Keratinocyte (primary cell): ENCODE measurements around the gene PCF11. TPM values are rescaled to one million over a fixed set of nuclear protein-coding genes. Genes with fewer than 3 reads are reported as not detected.

Source experiments
- DNase-seq: peaks from one replicate; pipeline ENCODE4 v3.0.0-alpha.2; 2011; ENCODE audit warnings: low read depth, missing footprints, low spot score
- FAIRE-seq: peaks from 2 replicates; lab custom pipeline; 2011; peaks lifted over from hg19 to GRCh38; lab: Jason Lieb, UNC
- H2AFZ ChIP-seq: 2 replicates; pipeline ENCODE4 v1.6.0; 2012; ENCODE audit warnings: low read length, control low read depth, inconsistent platforms; ENCODE audit not compliant: control insufficient read depth
- H3K27ac ChIP-seq: 2 replicates; pipeline ENCODE4 v1.5.1; 2011; ENCODE audit warnings: low read length; ENCODE audit not compliant: control insufficient read depth, insufficient read depth
- H3K27me3 ChIP-seq: 3 replicates; pipeline ENCODE4 v1.6.0; 2011; ENCODE audit warnings: low read length; ENCODE audit not compliant: control insufficient read depth, insufficient read depth; ENCODE audit errors: extremely low read depth
- H3K36me3 ChIP-seq, 2 experiments: 2 replicates in 1 of 2; 3 replicates in 1 of 2; pipeline ENCODE4 v1.5.1; 2011; ENCODE audit warnings: low read length in 2 of 2, mild to moderate bottlenecking in 1 of 2; ENCODE audit not compliant: control insufficient read depth in 2 of 2, insufficient read depth in 2 of 2; ENCODE audit errors: extremely low read depth in 1 of 2
- H3K4me1 ChIP-seq: 3 replicates; pipeline ENCODE4 v1.5.1; 2011; ENCODE audit warnings: low read length; ENCODE audit not compliant: control insufficient read depth, insufficient read depth; ENCODE audit errors: extremely low read depth
- H3K4me2 ChIP-seq: 3 replicates; pipeline ENCODE4 v1.6.0; 2011; ENCODE audit warnings: low read depth, low read length; ENCODE audit not compliant: control insufficient read depth, insufficient read depth; ENCODE audit errors: extremely low read depth
- H3K4me3 ChIP-seq, 3 experiments: fragments of 200-600 bp in 1 of 3; sonication (generic) in 1 of 3; 2 replicates in 2 of 3; 3 replicates in 1 of 3; pipeline ENCODE4 v1.5.1; 2011 to 2016; ENCODE audit warnings: low read length in 3 of 3, mild to moderate bottlenecking in 3 of 3, control low read depth in 2 of 3, inconsistent platforms in 1 of 3, low read depth in 1 of 3, mixed read lengths in 1 of 3, mixed run types in 1 of 3, moderate library complexity in 1 of 3; ENCODE audit not compliant: control insufficient read depth in 2 of 3, insufficient read depth in 2 of 3; ENCODE audit errors: extremely low read depth in 1 of 3
- H3K79me2 ChIP-seq: 2 replicates; pipeline ENCODE4 v1.6.0; 2012; ENCODE audit warnings: low read length; ENCODE audit not compliant: control insufficient read depth, insufficient read depth
- H3K9ac ChIP-seq: 3 replicates; pipeline ENCODE4 v1.6.0; 2011; ENCODE audit warnings: low read length; ENCODE audit not compliant: control insufficient read depth, insufficient read depth; ENCODE audit errors: extremely low read depth
- H3K9me1 ChIP-seq: 3 replicates; pipeline ENCODE4 v1.6.0; 2011; ENCODE audit warnings: low read length; ENCODE audit not compliant: control insufficient read depth, insufficient read depth; ENCODE audit errors: extremely low read depth
- H3K9me3 ChIP-seq: 2 replicates; pipeline ENCODE4 v1.5.1; 2012; ENCODE audit warnings: low read depth, low read length; ENCODE audit not compliant: control insufficient read depth
- H4K20me1 ChIP-seq: 3 replicates; pipeline ENCODE4 v1.6.0; 2011; ENCODE audit warnings: low read length; ENCODE audit not compliant: control insufficient read depth, insufficient read depth; ENCODE audit errors: extremely low read depth
- EZH2 ChIP-seq: IDR thresholded peaks from one replicate; pipeline ENCODE4 v1.6.1; 2012; ENCODE audit warnings: inconsistent platforms, mild to moderate bottlenecking, low read length, moderate library complexity
- dilution Hi-C: fragments of 300-500 bp; cut with MboI; formaldehyde crosslinking; loops from one replicate; pipeline ENCODE4 v1.7.0; 2020; ENCODE audit warnings: low sequenced_read_pairs; ENCODE audit not compliant: extremely low pct_ligation_motif_present
- polyA plus RNA-seq, 5 experiments: library from polyadenylated mRNA; depleted of rRNA in 3 of 5; stranded (reverse) in 3 of 5; stranded (forward) in 1 of 5; unstranded in 1 of 5; fragments of >200 nt; gene quantifications; 1 replicate in 1 of 5; 2 replicates in 3 of 5; 3 replicates in 1 of 5; pipeline versions ENCODE4 v1.2.1 to v1.2.3, GENCODE V29; 2011 to 2012; ENCODE audit warnings: missing spikeins in 2 of 5, low read depth in 1 of 5, low replicate concordance in 1 of 5
- TF ChIP-seq, protein P1 (sequence below), 3 experiments: IDR thresholded peaks in 1 of 3; conservative IDR thresholded peaks in 1 of 3; optimal IDR thresholded peaks in 1 of 3; 2 replicates in 2 of 3; 3 replicates in 1 of 3; pipeline versions ENCODE3 to v1.5.1; 2011; ENCODE audit warnings: low read length in 3 of 3, mild to moderate bottlenecking in 3 of 3, moderate library complexity in 2 of 3, control low read depth in 1 of 3, inconsistent platforms in 1 of 3; ENCODE audit not compliant: insufficient read depth in 2 of 3; ENCODE audit errors: extremely low read depth in 1 of 3

PCF11 gene
- polyA plus RNA-seq, 1 donor (not counting 4 experiments of a cell fraction or from before 2014, with no cell fraction given): 32.8 TPM

DNA sequence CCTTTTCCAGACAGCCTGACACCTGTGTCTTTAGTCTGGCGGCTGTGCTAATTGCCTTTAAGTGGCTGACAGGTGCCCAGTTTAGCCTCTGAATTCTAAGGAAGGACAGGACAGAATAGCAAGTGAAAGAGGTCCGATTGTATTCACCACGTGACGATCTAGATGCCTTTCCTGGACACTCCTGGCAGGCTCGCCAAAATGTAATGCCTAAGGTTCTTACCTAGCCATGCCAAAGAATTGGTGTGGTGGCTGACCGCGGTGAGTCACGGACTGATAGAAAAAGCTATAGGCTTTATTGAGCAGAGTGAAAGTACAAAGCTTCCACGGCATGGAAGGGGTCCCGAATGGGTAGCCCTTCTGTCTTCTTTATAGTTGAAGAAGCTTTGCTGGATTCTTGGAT is 63.3 kb downstream of the PCF11 start:
- Histone ChIP-seq H3K9me1 (no peaks in the 10 kb centered on the region), H3K4me1 (no peaks in the 10 kb centered on the region), H3K27me3 (no peaks in the 10 kb centered on the region), H3K9me3 (no peaks in the 10 kb centered on the region), H3K9ac (no peak overlapping the region), H3K36me3 (no peaks in the 10 kb centered on the region), H4K20me1 (no peaks in the 10 kb centered on the region), H3K4me2 (no peak overlapping the region), H3K79me2 (no peaks in the 10 kb centered on the region), H3K4me3 (no peak overlapping the region), H2AFZ (no peak overlapping the region), H3K27ac (no peak overlapping the region)
- FAIRE-seq (no peak), DNase-seq (no peak)
- dilution Hi-C loops: no loop called here
- no peak for TF ChIP-seq EZH2
- TF ChIP-seq, protein P1, sequence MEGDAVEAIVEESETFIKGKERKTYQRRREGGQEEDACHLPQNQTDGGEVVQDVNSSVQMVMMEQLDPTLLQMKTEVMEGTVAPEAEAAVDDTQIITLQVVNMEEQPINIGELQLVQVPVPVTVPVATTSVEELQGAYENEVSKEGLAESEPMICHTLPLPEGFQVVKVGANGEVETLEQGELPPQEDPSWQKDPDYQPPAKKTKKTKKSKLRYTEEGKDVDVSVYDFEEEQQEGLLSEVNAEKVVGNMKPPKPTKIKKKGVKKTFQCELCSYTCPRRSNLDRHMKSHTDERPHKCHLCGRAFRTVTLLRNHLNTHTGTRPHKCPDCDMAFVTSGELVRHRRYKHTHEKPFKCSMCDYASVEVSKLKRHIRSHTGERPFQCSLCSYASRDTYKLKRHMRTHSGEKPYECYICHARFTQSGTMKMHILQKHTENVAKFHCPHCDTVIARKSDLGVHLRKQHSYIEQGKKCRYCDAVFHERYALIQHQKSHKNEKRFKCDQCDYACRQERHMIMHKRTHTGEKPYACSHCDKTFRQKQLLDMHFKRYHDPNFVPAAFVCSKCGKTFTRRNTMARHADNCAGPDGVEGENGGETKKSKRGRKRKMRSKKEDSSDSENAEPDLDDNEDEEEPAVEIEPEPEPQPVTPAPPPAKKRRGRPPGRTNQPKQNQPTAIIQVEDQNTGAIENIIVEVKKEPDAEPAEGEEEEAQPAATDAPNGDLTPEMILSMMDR (optimal IDR thresholded peaks at IDR 0.05 in 1 of 3, IDR thresholded peaks at IDR 0.05 in 1 of 3, conservative IDR thresholded peaks at IDR 0.05 in 1 of 3; ENCODE audit: extremely low read depth in 1 of 3, insufficient read depth in 2 of 3, low read length in 3 of 3): no peak

DNA sequence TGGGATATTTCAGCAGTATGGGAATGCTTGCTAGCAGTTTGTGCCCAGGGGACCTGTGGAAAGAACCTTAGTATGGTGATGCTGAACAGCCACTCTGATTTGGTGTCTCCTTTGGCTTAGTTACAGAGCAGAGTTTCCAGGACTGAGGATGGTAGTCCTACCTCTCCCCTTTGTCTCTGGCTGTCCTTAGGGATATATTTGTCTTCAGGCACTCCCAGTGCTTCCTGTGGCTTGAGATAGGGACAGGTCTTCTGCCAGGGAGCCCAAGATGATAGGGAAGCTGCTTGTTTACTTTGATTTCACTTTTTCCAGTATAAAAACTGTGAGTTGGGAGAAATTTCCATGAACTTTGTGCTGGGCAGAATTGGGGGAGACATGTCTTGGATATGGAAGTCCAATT is 64.8 kb downstream of the PCF11 start:
- DNase-seq: no peak
- Histone ChIP-seq H3K9me3 (no peaks in the 10 kb centered on the region), H3K4me2 (no peak overlapping the region), H3K4me3 (no peak overlapping the region), H4K20me1 (no peaks in the 10 kb centered on the region), H2AFZ (no peak overlapping the region), H3K27me3 (no peaks in the 10 kb centered on the region), H3K79me2 (no peaks in the 10 kb centered on the region), H3K9me1 (no peaks in the 10 kb centered on the region), H3K36me3 (no peaks in the 10 kb centered on the region), H3K27ac (no peak overlapping the region), H3K4me1 (no peaks in the 10 kb centered on the region), H3K9ac (no peak overlapping the region)
- dilution Hi-C loops: no loop called here
- FAIRE-seq: no peak
- TF ChIP-seq, protein P1 (optimal IDR thresholded peaks at IDR 0.05 in 1 of 3, IDR thresholded peaks at IDR 0.05 in 1 of 3, conservative IDR thresholded peaks at IDR 0.05 in 1 of 3; ENCODE audit: extremely low read depth in 1 of 3, insufficient read depth in 2 of 3, low read length in 3 of 3): no peak
